Activated CD4-positive, alpha-beta memory T cell treated with anti-CD3 and anti-CD28 coated beads, Interleukin-2, amount 10 ng/mL, durations not matched to agents 7 days and 5 days (primary cell): ENCODE results near the gene RFT1. TPM values are rescaled to one million over a fixed set of nuclear protein-coding genes. Genes with fewer than 3 reads are reported as not detected.

Experiments used
- CTCF ChIA-PET: fragments of 350-600 bp; sonication (Branson Sonifier 250); formaldehyde crosslinking; loops from one replicate; lab custom pipeline; 2021; ENCODE audit warnings: antibody characterized with exemption, inconsistent platforms; lab: Charles Lee
- POLR2A ChIA-PET: fragments of 350-600 bp; sonication (Branson Sonifier 250); formaldehyde crosslinking; loops from one replicate; lab custom pipeline; 2021; ENCODE audit warnings: antibody characterized with exemption; lab: Charles Lee
- DNase-seq: peaks from one replicate; pipeline ENCODE4 v3.0.0-alpha.2; 2020
- H3K27ac Mint-ChIP-seq: one replicate; pipeline ENCODE4 v1.8.0; 2021; ENCODE audit warnings: mild to moderate bottlenecking, mixed read lengths
- H3K27me3 Mint-ChIP-seq: one replicate; pipeline ENCODE4 v1.8.0; 2021; ENCODE audit warnings: mixed read lengths
- H3K36me3 Mint-ChIP-seq: one replicate; pipeline ENCODE4 v1.8.0; 2021; ENCODE audit warnings: low read depth, mixed read lengths
- H3K4me1 Mint-ChIP-seq: one replicate; pipeline ENCODE4 v1.8.0; 2021; ENCODE audit warnings: mixed read lengths
- H3K4me3 Mint-ChIP-seq: one replicate; pipeline ENCODE4 v1.8.0; 2021; ENCODE audit warnings: mild to moderate bottlenecking, mixed read lengths
- H3K9me3 Mint-ChIP-seq: one replicate; pipeline ENCODE4 v1.8.0; 2021; ENCODE audit warnings: mixed read lengths
- total RNA-seq, 2 experiments: library from RNA; stranded (reverse); gene quantifications; one replicate each; pipeline ENCODE4 v1.2.3, GENCODE V29; 2021

RFT1 gene
- total RNA-seq, 2 experiments from 2014 or later: 26.4 to 27.6 TPM

GRCh38 chr3:53144446-53144845 is 14.2 kb upstream of the RFT1 start:
- Mint-ChIP-seq H3K4me3 (no peak overlapping the region), H3K9me3 (no peaks in the 10 kb centered on the region), H3K27me3 (no peaks in the 10 kb centered on the region), H3K4me1 (peaks cover 5% of the 10 kb centered on the region), H3K36me3 (no peaks in the 10 kb centered on the region), H3K27ac (no peak overlapping the region)
- DNase-seq: no peak
- CTCF ChIA-PET: interaction anchor here (0.6 to 0.9 kb wide), 3 partner anchors 10 to 76 kb away, joined by 3 read pairs; no protein-coding TSS in a partner anchor
- POLR2A ChIA-PET: no interaction called here

- ChIA-PET CTCF (interaction anchor here (1.1 to 1.3 kb wide), 3 partner anchors 8 to 35 kb away, joined by 3 read pairs; no protein-coding TSS in a partner anchor), POLR2A (interaction anchor here (1.0 kb wide), 1 partner anchor 11 kb away, joined by 3 read pairs; no protein-coding TSS in a partner anchor)
- no peak overlapping the region for H3K27ac Mint-ChIP-seq
- H3K4me1 Mint-ChIP-seq: peaks cover 5% of the 10 kb centered on the region
- H3K36me3 Mint-ChIP-seq: no peaks in the 10 kb centered on the region
- DNase-seq: no peak
- H3K27me3 Mint-ChIP-seq: no peaks in the 10 kb centered on the region
- no peak overlapping the region for H3K4me3 Mint-ChIP-seq
- no peaks in the 10 kb centered on the region for H3K9me3 Mint-ChIP-seq
Observed at GRCh38 chr3:53142986-53143385, 12.8 kb upstream of the RFT1 start.

GRCh38 chr3:53140847-53141845 is 10.9 kb upstream of the RFT1 start:
- ChIA-PET POLR2A (interaction anchor here (1.3 to 1.6 kb wide), 2 partner anchors 11 to 19 kb away, joined by 4 to 5 read pairs; no protein-coding TSS in a partner anchor), CTCF (interaction anchor here (1.1 to 1.7 kb wide), 2 partner anchors 8 to 30 kb away, joined by 3 to 6 read pairs; no protein-coding TSS in a partner anchor)
- H3K4me1 Mint-ChIP-seq: peaks cover 5% of the 10 kb centered on the region
- no peaks in the 10 kb centered on the region for H3K9me3 Mint-ChIP-seq
- DNase-seq: no peak
- no peak overlapping the region for H3K27ac Mint-ChIP-seq
- no peaks in the 10 kb centered on the region for H3K36me3 Mint-ChIP-seq
- no peaks in the 10 kb centered on the region for H3K27me3 Mint-ChIP-seq
- H3K4me3 Mint-ChIP-seq: no peak overlapping the region

- no peaks in the 10 kb centered on the region for H3K36me3 Mint-ChIP-seq
- POLR2A ChIA-PET: interaction anchor here (1.3 to 1.6 kb wide), 2 partner anchors 11 to 20 kb away, joined by 4 to 5 read pairs; no protein-coding TSS in a partner anchor
- CTCF ChIA-PET: interaction anchor here (1.7 kb wide), 1 partner anchor 29 kb away, joined by 6 read pairs; no protein-coding TSS in a partner anchor
- no peak for DNase-seq
- H3K4me1 Mint-ChIP-seq: peaks cover 5% of the 10 kb centered on the region
- H3K27me3 Mint-ChIP-seq: no peaks in the 10 kb centered on the region
- no peak overlapping the region for H3K27ac Mint-ChIP-seq
- H3K4me3 Mint-ChIP-seq: no peak overlapping the region
- H3K9me3 Mint-ChIP-seq: no peaks in the 10 kb centered on the region
Observed at GRCh38 chr3:53139906-53140846, 9.9 kb upstream of the RFT1 start.

- Mint-ChIP-seq H3K36me3 (no peaks in the 10 kb centered on the region), H3K27ac (no peak overlapping the region), H3K9me3 (no peaks in the 10 kb centered on the region), H3K4me1 (peaks cover 5% of the 10 kb centered on the region), H3K27me3 (no peaks in the 10 kb centered on the region), H3K4me3 (no peak overlapping the region)
- CTCF ChIA-PET: interaction anchor here (0.6 to 1.5 kb wide), 4 partner anchors 10 to 58 kb away, joined by 3 to 7 read pairs (median 4); no protein-coding TSS in a partner anchor
- DNase-seq: no peak
- POLR2A ChIA-PET: no interaction called here
Observed at GRCh38 chr3:53137835-53138446, 7.7 kb upstream of the RFT1 start.

GRCh38 chr3:53137221-53137620 is 7.0 kb upstream of the RFT1 start:
- H3K36me3 Mint-ChIP-seq: no peaks in the 10 kb centered on the region
- H3K4me1 Mint-ChIP-seq: peaks cover 5% of the 10 kb centered on the region
- H3K9me3 Mint-ChIP-seq: no peaks in the 10 kb centered on the region
- no peaks in the 10 kb centered on the region for H3K27me3 Mint-ChIP-seq
- no peak overlapping the region for H3K27ac Mint-ChIP-seq
- no peak overlapping the region for H3K4me3 Mint-ChIP-seq
- DNase-seq: no peak
- ChIA-PET POLR2A (interaction anchor here (1.8 kb wide), 1 partner anchor 22 kb away, joined by 4 read pairs; no protein-coding TSS in a partner anchor), CTCF (interaction anchor here (0.6 to 1.5 kb wide), 4 partner anchors 9 to 59 kb away, joined by 3 to 7 read pairs (median 4); no protein-coding TSS in a partner anchor)

- Mint-ChIP-seq H3K9me3 (no peaks in the 10 kb centered on the region), H3K4me3 (no peak overlapping the region), H3K27ac (no peak overlapping the region), H3K36me3 (no peaks in the 10 kb centered on the region), H3K27me3 (no peaks in the 10 kb centered on the region), H3K4me1 (peaks cover 16% of the 10 kb centered on the region)
- ChIA-PET CTCF (interaction anchor here (0.5 to 10.8 kb wide), 22 partner anchors 9 to 147 kb away, joined by 3 to 115 read pairs (median 5); partner anchors contain the start of gene PRKCD), POLR2A (interaction anchor here (0.8 to 1.3 kb wide), 4 partner anchors 9 to 29 kb away, joined by 3 to 5 read pairs (median 3); no protein-coding TSS in a partner anchor)
- DNase-seq: peak; percentile 72
Observed at GRCh38 chr3:53134631-53135232, 4.5 kb upstream of the RFT1 start.

- Mint-ChIP-seq H3K4me3 (no peak overlapping the region), H3K27me3 (no peaks in the 10 kb centered on the region), H3K4me1 (peaks cover 29% of the 10 kb centered on the region), H3K36me3 (no peaks in the 10 kb centered on the region), H3K27ac (no peak overlapping the region), H3K9me3 (no peaks in the 10 kb centered on the region)
- ChIA-PET POLR2A (interaction anchor here (5.1 kb wide), 1 partner anchor 14 kb away, joined by 31 read pairs; no protein-coding TSS in a partner anchor), CTCF (interaction anchor here (0.8 to 10.8 kb wide), 11 partner anchors 11 to 68 kb away, joined by 3 to 115 read pairs (median 6); partner anchors contain the start of gene PRKCD)
- no peak for DNase-seq
Observed at GRCh38 chr3:53132347-53132746, 2.1 kb upstream of the RFT1 start.

- Mint-ChIP-seq H3K4me3 (peak overlapping the region; percentile 83), H3K4me1 (peaks cover 29% of the 10 kb centered on the region), H3K9me3 (no peaks in the 10 kb centered on the region), H3K27ac (peak overlapping the region; percentile 84), H3K27me3 (no peaks in the 10 kb centered on the region), H3K36me3 (no peaks in the 10 kb centered on the region)
- no peak for DNase-seq
- CTCF ChIA-PET: interaction anchor here (1.0 to 10.8 kb wide), 8 partner anchors 15 to 73 kb away, joined by 3 to 115 read pairs (median 6); partner anchors contain the start of gene PRKCD
- POLR2A ChIA-PET: interaction anchor here (1.0 to 5.1 kb wide), 7 partner anchors 12 to 84 kb away, joined by 3 to 31 read pairs (median 4); partner anchors contain the start of gene PRKCD
Observed at GRCh38 chr3:53131096-53131495, 861 bp upstream of the RFT1 start.

- POLR2A ChIA-PET: interaction anchor here (0.9 to 5.1 kb wide), 9 partner anchors 11 to 410 kb away, joined by 3 to 31 read pairs (median 5); partner anchors contain the start of gene DCP1A
- Mint-ChIP-seq H3K27me3 (no peaks in the 10 kb centered on the region), H3K27ac (peak overlapping the region; percentile 84), H3K4me3 (peak overlapping the region; percentile 83), H3K4me1 (peaks cover 29% of the 10 kb centered on the region), H3K9me3 (no peaks in the 10 kb centered on the region), H3K36me3 (peaks cover 13% of the 10 kb centered on the region)
- CTCF ChIA-PET: interaction anchor here (0.6 to 10.8 kb wide), 5 partner anchors 13 to 67 kb away, joined by 3 to 115 read pairs (median 17); no protein-coding TSS in a partner anchor
- DNase-seq: no peak
Observed at GRCh38 chr3:53129344-53129743, 891 bp downstream of the RFT1 start.

- no peak overlapping the region for H3K27ac Mint-ChIP-seq
- ChIA-PET POLR2A (interaction anchor here (1.5 kb wide), 1 partner anchor 34 kb away, joined by 5 read pairs; the partner anchor contains the start of gene PRKCD), CTCF (interaction anchor here (3.0 to 10.8 kb wide), 2 partner anchors 11 to 16 kb away, joined by 17 to 85 read pairs; no protein-coding TSS in a partner anchor)
- no peaks in the 10 kb centered on the region for H3K27me3 Mint-ChIP-seq
- H3K4me3 Mint-ChIP-seq: no peak overlapping the region
- DNase-seq: no peak
- no peaks in the 10 kb centered on the region for H3K9me3 Mint-ChIP-seq
- H3K4me1 Mint-ChIP-seq: peaks cover 28% of the 10 kb centered on the region
- H3K36me3 Mint-ChIP-seq: peaks cover 33% of the 10 kb centered on the region
Observed at GRCh38 chr3:53126601-53127000, 3.6 kb downstream of the RFT1 start.
